RWPE2 (cell line): ENCODE results near the gene DAD1.

ENCODE experiments used
- ATAC-seq: fragments of 200-7000 bp; cut with Tn5 transposase; 3 replicates; pipeline ENCODE4 v1.9.1; 2021; ENCODE audit warnings: low read depth
- DNase-seq: peaks from one replicate; pipeline ENCODE4 v3.0.0-alpha.2; 2020; ENCODE audit warnings: low spot score
- H3K27ac ChIP-seq: fragments of 450-650 bp; 2 replicates; pipeline ENCODE4 v1.5.1; 2017; ENCODE audit warnings: mild to moderate bottlenecking; ENCODE audit not compliant: poor library complexity, severe bottlenecking
- H3K27me3 ChIP-seq: fragments of 250-450 bp; sonication (Bioruptor Pico); 2 replicates; pipeline ENCODE4 v1.5.1; 2021; ENCODE audit warnings: mild to moderate bottlenecking, moderate library complexity; ENCODE audit not compliant: insufficient read depth, poor library complexity, severe bottlenecking
- H3K36me3 ChIP-seq: fragments of 250-450 bp; sonication (Bioruptor Pico); 2 replicates; pipeline ENCODE4 v1.5.1; 2020; ENCODE audit warnings: low read depth, mild to moderate bottlenecking, moderate library complexity
- H3K4me1 ChIP-seq: fragments of 250-450 bp; sonication (Bioruptor Pico); 2 replicates; pipeline ENCODE4 v1.5.1; 2021; ENCODE audit warnings: mild to moderate bottlenecking, moderate library complexity; ENCODE audit not compliant: insufficient read depth, poor library complexity, severe bottlenecking
- H3K4me3 ChIP-seq: fragments of 250-450 bp; sonication (Bioruptor Pico); 2 replicates; pipeline ENCODE4 v1.5.1; 2021; ENCODE audit warnings: mild to moderate bottlenecking, moderate library complexity; ENCODE audit not compliant: severe bottlenecking
- H3K9me3 ChIP-seq: fragments of 250-450 bp; sonication (Bioruptor Pico); 2 replicates; pipeline ENCODE4 v1.5.1; 2021; ENCODE audit warnings: mild to moderate bottlenecking, moderate library complexity; ENCODE audit not compliant: severe bottlenecking
- TF ChIP-seq, protein P1 (sequence below): fragments of 450-650 bp; IDR thresholded peaks from one replicate; pipeline ENCODE4 v1.5.1; 2017; ENCODE audit warnings: mild to moderate bottlenecking, moderate library complexity; ENCODE audit not compliant: poor library complexity, severe bottlenecking

Gene DAD1

GRCh38 chr14:22523283-22523682 lies 65.7 kb downstream of the DAD1 start:
- no peaks in the 10 kb centered on the region for H3K27me3 ChIP-seq
- H3K27ac ChIP-seq = no peak overlapping the region
- no peak for DNase-seq
- peaks cover 27% of the 10 kb centered on the region for H3K4me1 ChIP-seq
- no peaks in the 10 kb centered on the region for H3K36me3 ChIP-seq
- TF ChIP-seq, protein P1, sequence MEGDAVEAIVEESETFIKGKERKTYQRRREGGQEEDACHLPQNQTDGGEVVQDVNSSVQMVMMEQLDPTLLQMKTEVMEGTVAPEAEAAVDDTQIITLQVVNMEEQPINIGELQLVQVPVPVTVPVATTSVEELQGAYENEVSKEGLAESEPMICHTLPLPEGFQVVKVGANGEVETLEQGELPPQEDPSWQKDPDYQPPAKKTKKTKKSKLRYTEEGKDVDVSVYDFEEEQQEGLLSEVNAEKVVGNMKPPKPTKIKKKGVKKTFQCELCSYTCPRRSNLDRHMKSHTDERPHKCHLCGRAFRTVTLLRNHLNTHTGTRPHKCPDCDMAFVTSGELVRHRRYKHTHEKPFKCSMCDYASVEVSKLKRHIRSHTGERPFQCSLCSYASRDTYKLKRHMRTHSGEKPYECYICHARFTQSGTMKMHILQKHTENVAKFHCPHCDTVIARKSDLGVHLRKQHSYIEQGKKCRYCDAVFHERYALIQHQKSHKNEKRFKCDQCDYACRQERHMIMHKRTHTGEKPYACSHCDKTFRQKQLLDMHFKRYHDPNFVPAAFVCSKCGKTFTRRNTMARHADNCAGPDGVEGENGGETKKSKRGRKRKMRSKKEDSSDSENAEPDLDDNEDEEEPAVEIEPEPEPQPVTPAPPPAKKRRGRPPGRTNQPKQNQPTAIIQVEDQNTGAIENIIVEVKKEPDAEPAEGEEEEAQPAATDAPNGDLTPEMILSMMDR = no peak
- no peak for ATAC-seq
- H3K9me3 ChIP-seq = no peaks in the 10 kb centered on the region
- no peak overlapping the region for H3K4me3 ChIP-seq

GRCh38 chr14:22522466-22522957 lies 66.5 kb downstream of the DAD1 start:
- no peak overlapping the region for H3K4me3 ChIP-seq
- TF ChIP-seq, protein P1 = no peak
- no peaks in the 10 kb centered on the region for H3K36me3 ChIP-seq
- no peaks in the 10 kb centered on the region for H3K9me3 ChIP-seq
- no peak for DNase-seq
- ATAC-seq = no peak
- no peak overlapping the region for H3K27ac ChIP-seq
- H3K4me1 ChIP-seq = peaks cover 27% of the 10 kb centered on the region
- no peaks in the 10 kb centered on the region for H3K27me3 ChIP-seq

GRCh38 chr14:22521449-22522239 lies 67.4 kb downstream of the DAD1 start:
- TF ChIP-seq, protein P1 = no peak

GRCh38 chr14:22520796-22521195 lies 68.2 kb downstream of the DAD1 start:
- DNase-seq = no peak
- Histone ChIP-seq H3K4me3 (no peak overlapping the region), H3K4me1 (peaks cover 27% of the 10 kb centered on the region), H3K27ac (peak overlapping the region; percentile 11), H3K36me3 (no peaks in the 10 kb centered on the region), H3K27me3 (no peaks in the 10 kb centered on the region), H3K9me3 (no peaks in the 10 kb centered on the region)
- ATAC-seq = no peak
- TF ChIP-seq, protein P1 = no peak

More at GRCh38 chr14:22521449-22522239, 67.4 kb downstream of the DAD1 start:
- peaks cover 27% of the 10 kb centered on the region for H3K4me1 ChIP-seq
- no peak overlapping the region for H3K4me3 ChIP-seq
- no peaks in the 10 kb centered on the region for H3K9me3 ChIP-seq
- ATAC-seq (no peak), DNase-seq (no peak)
- no peaks in the 10 kb centered on the region for H3K36me3 ChIP-seq
- no peak overlapping the region for H3K27ac ChIP-seq
- H3K27me3 ChIP-seq = no peaks in the 10 kb centered on the region
